Measurements from ENCODE around the gene RCOR1. TPM values are rescaled to one million over a fixed set of nuclear protein-coding genes. Genes with fewer than 3 reads are reported as not detected.

Gene RCOR1
- polyA plus RNA-seq, 2 of the 4 experiments (the other 2 are of a cell fraction): 17.7 to 24.7 TPM

DNA sequence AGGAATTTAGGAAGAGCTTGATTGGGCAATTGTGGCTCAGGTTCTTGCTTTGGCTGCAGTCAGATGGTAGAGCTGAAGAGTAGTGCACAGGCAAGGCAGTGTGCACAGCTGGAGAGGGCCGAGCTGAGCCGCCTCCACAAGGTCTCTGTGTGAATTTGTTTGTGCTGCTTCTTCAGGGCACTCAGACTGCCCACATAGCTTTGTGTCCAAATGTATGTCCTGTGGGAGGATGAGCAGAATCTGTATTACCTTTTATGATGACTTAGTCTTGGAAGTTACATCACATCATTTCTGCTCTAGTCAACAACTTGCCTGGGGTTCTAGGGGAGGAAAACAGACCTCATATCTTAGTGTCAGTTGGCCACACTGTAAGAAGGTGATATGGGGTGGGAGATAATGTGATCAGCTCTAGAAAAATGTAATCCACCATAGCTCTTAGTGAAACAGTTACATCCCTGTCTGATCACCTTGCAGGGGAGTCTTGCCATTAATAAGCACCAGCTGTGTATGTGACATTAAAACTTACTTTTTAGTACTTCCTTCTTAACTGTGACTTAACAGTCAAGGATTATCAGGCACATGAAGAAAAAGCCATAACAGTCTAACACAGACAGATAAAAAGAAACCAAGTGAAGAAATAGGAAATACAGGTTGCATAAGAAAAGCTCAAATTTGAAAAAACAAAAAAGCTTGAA is 53.4 kb downstream of the RCOR1 start:
- H3K4me1 ChIP-seq: peaks cover 12% of the 10 kb centered on the region; the same call in 2 of the 3 replicates
- ChIA-PET POLR2A (no interaction called here), CTCF (interaction anchor here (0.8 to 2.4 kb wide), 3 partner anchors 9 to 51 kb away, joined by 3 to 6 read pairs (median 3); no protein-coding TSS in a partner anchor)
- ATAC-seq: no peak
- WGBS (ENCODE audit: missing lambda C conversion rate): 94% methylated on average over 2 of the region's 2 CpGs
- no peak for TF ChIP-seq CHD4 (IDR thresholded peaks at IDR 0.05; ENCODE audit: borderline replicate concordance)
- TF ChIP-seq FOXS1 (CRISPR knock-in tag; IDR thresholded peaks at IDR 0.05): no peak
- no peak for TF ChIP-seq BHLHE40 (IDR thresholded peaks at IDR 0.05; ENCODE audit: low read depth, low read length)
- TF ChIP-seq BCL3 (IDR thresholded peaks at IDR 0.05): no peak
- no peak for TF ChIP-seq KDM1A (IDR thresholded peaks at IDR 0.05; ENCODE audit: low read depth)
- TF ChIP-seq NFE2L2 (conservative IDR thresholded peaks at IDR 0.05; ENCODE audit: low read length): no peak
- no peak for TF ChIP-seq REST (IDR thresholded peaks at IDR 0.05)
- TF ChIP-seq TP53 (CRISPR knock-in tag; IDR thresholded peaks at IDR 0.05): no peak
- no peak for TF ChIP-seq KDM5A (IDR thresholded peaks at IDR 0.05)
- no peak for TF ChIP-seq HEYL (CRISPR knock-in tag; IDR thresholded peaks at IDR 0.05)
- H3K9me3 ChIP-seq: no peaks in the 10 kb centered on the region
- peak overlapping the region in 1 of 2 experiments; percentile 29; a peak in 1 of 6 replicates for H3K27ac ChIP-seq
- H3K4me2 ChIP-seq: no peak overlapping the region
- H3K4me3 ChIP-seq: no peak overlapping the region
- FAIRE-seq: no peak
- no peak for DNase-seq (ENCODE audit: low read depth in 1 of 2, low spot score in 1 of 2)

DNA sequence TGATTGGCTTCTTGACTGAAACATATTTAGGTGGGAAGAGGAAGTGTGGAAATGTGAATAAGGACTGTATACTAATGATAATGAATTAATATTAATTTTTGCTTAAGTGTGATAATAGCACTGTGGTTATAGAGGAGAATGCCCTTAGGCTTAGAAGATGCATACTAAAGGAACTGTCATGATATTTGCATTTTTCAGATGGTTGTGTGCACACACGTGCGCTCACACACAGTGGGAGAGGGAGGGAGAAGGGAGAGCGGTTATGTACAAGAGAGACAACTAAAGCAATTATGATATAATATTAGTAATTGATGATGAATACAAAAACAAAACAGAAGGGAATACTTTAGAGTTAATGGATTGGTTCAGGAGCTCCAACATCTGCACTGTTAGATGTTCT is 54.2 kb downstream of the RCOR1 start:
- no peak for ATAC-seq
- TF ChIP-seq JUN (IDR thresholded peaks at IDR 0.05) (no peak), HOXA7 (CRISPR knock-in tag; IDR thresholded peaks at IDR 0.05) (no peak), REST (IDR thresholded peaks at IDR 0.05) (no peak), POLR2A (IDR thresholded peaks at IDR 0.05; ENCODE audit: low read length) (no peak), FOXS1 (CRISPR knock-in tag; IDR thresholded peaks at IDR 0.05) (no peak), HEYL (CRISPR knock-in tag; IDR thresholded peaks at IDR 0.05) (no peak), CHD4 (IDR thresholded peaks at IDR 0.05; ENCODE audit: borderline replicate concordance) (no peak), KDM5A (IDR thresholded peaks at IDR 0.05) (no peak), GATA3 (IDR thresholded peaks at IDR 0.05; ENCODE audit: borderline replicate concordance) (no peak), FOSB (CRISPR knock-in tag; IDR thresholded peaks at IDR 0.05) (no peak), NPAS2 (CRISPR knock-in tag; IDR thresholded peaks at IDR 0.05; ENCODE audit: borderline replicate concordance) (no peak), E2F6 (IDR thresholded peaks at IDR 0.05; ENCODE audit: borderline replicate concordance, low read depth) (no peak), ZC3H11A (IDR thresholded peaks at IDR 0.05) (no peak), ZNF302 (CRISPR knock-in tag; IDR thresholded peaks at IDR 0.05) (no peak), FOSL2 (IDR thresholded peaks at IDR 0.05) (no peak), FOSL2 (CRISPR knock-in tag; IDR thresholded peaks at IDR 0.05) (no peak)
- FAIRE-seq: no peak
- ChIA-PET POLR2A (no interaction called here), CTCF (interaction anchor here (2.4 kb wide), 1 partner anchor 52 kb away, joined by 6 read pairs; no protein-coding TSS in a partner anchor)
- WGBS (ENCODE audit: missing lambda C conversion rate): 92% methylated on average over 3 of the region's 3 CpGs
- no peak for DNase-seq (ENCODE audit: low read depth in 1 of 2, low spot score in 1 of 2)
- H3K4me2 ChIP-seq: no peak overlapping the region
- H3K9me3 ChIP-seq: no peaks in the 10 kb centered on the region
- H3K4me3 ChIP-seq: no peak overlapping the region
- no peak overlapping the region for H3K27ac ChIP-seq
- H3K4me1 ChIP-seq: peaks cover 16% of the 10 kb centered on the region

Data from A549 (cell line).